ENCODE measurements around the gene ACTN4.
A peak's percentile ranks its signal among the peaks of the same experiment; 100 is the strongest.
"Not testable (repeated sequence)": the region's sequence is repeated elsewhere in the genome, so short reads cannot be mapped to it uniquely, and the experiment has no call there.

The ACTN4 gene

DNA sequence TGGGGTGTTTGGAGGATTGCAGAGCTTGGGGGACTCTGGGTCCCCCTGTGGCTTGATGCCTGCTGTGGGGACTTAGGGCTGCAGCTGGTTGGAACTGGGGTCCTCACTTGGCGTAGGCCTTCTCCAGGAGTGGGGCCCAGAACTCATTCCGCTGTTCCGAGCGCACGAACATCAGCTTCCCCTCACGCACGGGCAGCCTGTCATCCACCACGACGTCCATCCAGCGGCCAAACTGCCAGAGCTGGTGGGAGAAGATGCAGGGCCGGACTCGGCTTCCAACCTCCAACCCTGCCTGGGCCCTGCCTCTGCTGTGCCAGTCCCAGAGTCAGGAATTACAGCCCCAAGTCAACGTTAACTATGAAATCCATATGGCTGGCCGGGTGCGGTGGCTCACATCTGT, 94.2 kb downstream of the ACTN4 start:
- no peak for DNase-seq

DNA sequence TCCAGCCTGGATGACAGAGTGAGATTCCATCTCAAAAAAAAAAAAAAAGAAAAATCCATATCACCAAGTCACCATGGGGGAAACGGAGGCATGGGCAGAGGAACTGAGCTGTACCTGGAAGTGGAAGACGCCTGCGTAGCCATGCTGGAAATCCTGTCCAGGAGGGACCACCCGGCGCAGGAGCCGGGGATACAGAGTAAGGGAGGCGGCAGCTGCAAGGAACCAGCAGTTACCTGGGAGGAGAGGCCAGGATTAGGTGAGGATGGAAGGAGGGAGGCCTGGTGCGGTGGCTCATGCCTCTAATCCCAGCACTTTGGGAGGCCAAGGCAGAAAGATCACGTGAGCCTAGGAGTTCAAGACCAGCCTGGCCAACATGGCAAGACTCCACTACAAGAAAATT, 94.8 kb downstream of the ACTN4 start:
- DNase-seq, result no peak

DNA sequence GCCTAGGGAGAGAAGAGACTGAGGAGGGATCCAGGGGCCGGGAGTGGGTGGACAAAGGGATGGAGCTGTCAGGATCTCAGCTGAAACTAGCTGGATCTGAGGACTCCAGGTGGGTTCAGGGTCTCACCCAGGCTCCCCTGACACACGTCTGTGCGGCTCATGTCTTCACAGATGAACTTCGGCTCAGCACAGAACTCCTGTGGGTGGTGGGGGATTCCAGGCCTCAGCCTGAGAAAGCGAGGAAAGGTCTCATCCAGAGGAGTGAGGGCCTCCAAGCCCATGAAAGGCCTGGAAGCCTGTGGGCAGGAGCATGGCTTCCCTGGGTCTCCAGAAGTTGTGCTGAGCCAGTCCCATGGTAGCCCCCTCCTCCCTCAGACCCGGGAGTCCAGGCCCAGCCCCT, 95.5 kb downstream of the ACTN4 start:
- no peak for DNase-seq

DNA sequence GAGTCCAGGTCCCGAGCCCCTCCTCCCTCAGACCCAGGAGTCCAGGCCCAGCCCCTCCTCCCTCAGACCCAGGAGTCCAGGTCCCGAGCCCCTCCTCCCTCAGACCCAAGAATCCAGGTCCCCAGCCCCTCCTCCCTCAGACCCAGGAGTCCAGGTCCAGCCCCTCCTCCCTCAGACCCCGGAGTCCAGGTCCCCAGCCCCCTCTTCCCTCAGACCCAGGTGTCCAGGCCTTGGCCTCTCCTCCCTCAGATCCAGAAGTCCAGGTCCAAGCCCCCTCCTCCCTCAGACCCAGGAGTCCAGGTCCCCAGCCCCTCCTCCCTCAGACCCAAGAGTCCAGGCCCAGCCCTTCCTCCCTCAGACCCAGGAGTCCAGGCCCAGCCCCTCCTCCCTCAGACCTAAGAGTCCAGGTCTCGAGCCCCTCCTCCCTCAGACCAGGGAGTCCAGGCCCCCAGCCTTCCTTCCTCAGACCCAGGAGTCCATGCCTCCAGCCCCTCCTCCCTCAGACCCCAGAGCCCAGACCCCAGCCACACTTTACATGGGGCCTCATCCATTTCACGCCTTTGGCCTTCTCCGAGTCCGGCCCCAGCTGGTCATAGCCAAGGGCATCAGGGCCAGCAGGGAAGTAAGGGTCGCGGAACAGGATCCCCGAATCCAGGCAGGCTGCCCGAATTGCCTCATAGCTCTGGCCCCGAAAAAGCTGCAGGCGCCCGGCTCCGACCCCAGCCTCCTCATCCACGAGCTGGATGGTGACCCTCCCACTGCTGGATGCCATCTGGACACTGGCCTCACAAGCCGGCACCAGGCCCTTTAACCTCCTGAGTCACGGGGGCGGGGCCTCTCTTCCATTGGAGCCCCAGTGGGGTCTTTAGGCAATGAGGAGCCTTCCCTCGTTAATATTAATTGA, 96.2 kb downstream of the ACTN4 start:
- no peak for DNase-seq

DNA sequence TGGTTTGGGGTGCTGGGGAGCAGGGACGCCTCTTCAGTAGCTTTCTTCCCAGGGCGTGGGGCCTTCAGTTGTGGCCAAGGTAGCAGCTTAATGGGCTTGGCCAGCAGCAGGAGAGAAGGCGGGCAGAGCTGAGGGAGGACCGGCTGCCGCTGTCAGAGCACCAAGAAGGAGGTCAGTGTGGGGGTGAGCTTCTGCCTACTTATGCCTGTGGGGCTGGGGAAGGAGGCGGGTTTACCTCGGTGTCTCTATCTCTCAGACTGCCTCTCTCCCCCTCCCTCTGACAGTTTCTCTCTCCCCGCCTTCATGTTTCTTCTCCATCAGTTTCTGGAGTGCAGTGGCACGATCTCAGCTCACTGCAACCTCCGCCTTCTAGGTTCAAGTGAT, 96.8 kb downstream of the ACTN4 start, which contains the start of gene CAPN12:
CAPN12 (minus strand) TSS at position 177 of the 384 bp plus-strand sequence. CDS start 309 bp downstream, outside the sequence.
- no peak for DNase-seq

DNA sequence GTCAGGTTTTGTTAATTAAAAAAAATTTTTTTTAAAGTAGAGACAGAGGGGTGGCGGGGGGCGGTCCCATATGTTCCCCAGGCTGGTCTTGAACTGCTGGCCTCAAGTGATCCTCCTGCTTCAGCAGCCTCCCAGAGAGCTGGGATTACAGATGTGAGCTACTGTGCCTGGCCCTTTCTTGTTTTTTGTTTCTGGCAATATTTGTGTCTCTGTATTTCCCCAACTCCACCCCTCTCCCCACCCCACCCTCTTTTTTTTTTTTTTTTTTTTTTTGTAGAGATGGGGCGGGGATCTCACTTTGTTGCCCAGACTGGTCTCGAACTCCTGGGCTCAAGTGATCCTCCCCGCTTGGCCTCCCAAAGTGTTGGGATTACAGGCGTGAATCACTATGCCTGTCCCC, 97.4 kb downstream of the ACTN4 start:
- no peak for DNase-seq

DNA sequence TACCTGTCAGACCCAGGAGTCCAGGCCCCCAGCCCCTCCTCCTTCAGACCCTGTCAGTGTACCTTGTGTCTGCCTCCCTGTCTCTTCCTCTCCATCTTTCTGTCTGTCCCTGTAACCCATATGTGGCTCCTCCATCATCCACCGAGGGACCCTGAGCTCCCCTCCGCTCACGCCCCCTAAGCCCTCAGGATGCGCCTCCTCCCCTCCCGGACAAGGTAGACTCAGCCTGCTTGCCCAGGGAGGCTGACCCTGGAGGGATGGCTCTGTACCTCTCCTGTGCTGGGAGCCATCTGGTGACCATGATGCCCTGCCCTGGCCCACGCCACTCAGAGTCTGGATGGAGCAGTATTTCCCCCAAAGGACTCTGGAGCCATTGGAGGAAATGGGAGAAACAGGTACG, 97.9 kb downstream of the ACTN4 start:
- no peak for DNase-seq

DNA sequence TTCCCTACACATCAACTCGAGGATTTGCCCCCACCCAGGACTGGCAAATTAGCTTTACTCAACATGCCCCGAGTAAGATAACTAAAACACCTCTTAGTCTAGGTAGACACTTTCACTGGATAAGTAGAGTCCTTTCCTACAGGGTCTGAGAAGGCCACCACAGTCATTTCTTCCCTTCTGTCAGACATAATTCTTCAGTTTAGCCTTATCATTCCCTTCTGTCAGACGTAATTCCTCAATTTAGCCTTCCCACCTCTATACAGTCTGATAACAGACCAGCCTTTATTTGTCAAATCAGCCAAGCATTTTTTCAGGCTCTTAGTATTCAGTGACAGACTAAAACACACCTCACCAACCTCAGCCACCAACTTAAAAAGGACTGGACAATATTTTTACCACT, 106.3 kb downstream of the ACTN4 start:
- DNase-seq, result not testable (repeated sequence)

DNA sequence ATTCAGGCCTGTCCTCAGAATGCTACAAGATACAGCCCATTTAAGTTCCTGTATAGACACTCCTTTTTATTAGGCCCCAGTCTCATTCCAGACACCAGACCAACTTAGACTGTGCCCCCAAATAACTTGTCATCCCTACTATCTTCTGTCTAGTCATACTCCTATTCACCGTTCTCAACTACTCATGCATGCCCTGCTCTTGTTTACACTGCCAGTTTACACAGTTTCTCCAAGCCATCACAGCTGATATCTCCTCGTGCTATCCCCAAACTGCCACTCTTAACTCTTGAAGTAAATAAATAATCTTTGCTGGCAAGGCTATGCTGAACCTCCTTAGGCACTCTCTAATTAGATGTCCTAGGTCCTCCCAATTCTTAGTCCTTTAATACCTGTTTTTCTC, 106.7 kb downstream of the ACTN4 start:
- not testable (repeated sequence) for DNase-seq

DNA sequence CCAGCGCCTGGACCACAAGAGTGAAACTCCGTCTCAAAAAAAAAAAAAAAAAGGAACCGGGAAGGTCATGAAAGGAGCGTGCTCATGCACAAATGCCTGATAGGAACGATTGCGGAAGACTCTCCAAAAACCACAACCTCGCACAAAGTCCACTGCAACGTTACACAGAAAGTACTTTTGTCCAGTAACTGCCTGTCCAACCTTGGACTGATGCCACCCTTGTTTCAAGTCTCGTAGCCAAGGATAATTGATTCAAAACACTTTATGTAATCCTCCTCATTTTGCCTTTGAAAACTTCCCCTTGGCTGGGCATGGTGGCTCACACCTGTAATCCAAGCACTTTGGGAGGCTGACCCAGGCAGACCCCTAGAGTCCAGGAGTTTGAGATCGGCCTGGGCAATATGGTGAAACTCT, 112.1 kb downstream of the ACTN4 start:
- no peak for DNase-seq

DNA sequence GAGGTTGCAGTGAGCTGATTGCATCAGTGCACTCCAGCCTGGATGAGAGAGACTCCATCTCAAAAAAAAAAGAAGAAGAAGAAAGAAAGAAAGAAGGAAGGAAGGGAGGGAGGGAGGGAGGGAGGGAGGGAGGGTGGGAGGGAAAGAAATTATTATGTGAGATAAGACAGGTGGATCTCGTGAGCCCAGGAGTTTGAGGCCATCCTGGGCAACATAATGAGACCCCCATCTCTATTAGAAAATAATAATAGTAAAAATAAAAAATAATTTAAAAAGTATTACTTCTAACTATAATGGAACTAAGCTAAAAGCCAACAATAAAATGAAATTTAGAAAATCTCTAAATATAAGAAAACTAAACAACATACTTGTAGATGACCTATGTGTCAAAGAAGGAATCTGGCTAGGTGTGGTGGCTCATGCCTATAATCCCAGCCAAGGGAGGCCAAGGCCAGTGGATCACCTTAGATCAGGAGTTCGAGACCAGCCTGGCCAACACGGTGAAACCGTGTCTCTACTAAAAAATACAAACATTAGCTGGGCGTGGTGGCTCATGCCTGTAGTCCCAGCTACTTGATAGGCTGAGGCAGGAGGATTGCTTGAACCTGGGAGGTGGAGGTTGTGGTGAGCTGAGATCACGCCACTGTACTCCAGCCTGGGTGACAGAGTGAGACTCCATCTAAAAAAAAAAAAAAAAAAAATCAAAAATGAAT, 113.5 kb downstream of the ACTN4 start:
- not testable (repeated sequence) for DNase-seq

DNA sequence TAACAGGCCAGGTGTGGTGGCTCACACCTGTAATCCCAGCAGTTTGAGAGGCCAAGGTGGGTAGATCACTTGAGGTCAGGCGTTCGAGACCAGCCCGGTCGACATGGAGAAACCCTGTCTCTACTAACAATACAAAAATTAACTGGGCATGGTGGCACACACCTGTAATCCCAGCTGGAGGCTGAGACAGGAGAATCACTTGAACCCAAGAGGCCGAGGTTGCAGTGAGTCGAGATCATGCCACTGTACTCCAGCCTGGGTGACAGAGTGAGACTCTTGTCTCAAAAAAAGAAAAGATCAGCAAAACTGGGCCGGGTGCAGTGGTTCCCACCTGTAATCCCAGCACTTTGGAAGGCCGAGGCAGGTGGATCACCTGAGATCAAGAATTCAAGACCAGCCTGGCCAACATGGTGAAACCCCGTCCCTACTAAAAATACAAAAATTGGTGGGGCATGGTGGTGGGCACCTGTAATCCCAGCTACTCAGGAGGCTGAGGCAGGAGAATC, 114.5 kb downstream of the ACTN4 start:
- DNase-seq, result not testable (repeated sequence)

DNA sequence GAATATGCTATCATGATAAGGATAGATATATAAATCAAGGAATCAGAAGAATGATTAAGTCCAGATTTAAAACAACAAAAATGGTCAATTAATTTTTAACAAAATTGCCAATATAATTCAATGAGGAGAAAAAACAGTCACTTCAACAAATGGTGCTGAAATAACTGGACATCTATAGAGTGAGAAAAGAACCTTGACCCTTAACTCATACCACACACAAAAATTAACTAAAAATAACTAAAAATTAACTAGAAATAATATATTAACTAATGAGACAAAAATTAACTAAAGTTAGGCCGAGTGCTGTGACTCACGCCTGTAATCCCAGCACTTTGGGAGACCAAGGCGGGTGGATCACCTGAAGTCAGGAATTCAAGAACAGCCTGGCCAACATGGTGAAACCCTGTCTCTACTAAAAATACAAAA, 116.4 kb downstream of the ACTN4 start:
- no peak for DNase-seq

DNA sequence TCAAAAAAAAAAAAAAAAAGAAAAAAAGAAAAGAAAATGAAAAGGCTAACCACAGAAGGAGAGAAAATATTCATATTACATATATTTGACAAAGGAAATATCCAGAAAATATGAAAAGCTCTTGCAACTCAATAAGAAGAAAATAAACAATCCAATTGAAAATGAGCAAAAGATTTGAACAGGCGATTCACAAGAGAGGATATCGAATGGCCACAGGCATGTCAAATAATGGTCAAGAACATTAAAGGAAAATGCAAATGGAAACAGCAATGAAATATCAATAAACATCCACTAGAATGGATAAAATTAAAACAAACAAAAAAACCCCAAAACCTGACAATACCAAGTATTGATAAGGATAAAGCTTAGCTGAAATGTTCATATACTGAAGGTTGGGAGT, 117.8 kb downstream of the ACTN4 start:
- DNase-seq, result no peak

DNA sequence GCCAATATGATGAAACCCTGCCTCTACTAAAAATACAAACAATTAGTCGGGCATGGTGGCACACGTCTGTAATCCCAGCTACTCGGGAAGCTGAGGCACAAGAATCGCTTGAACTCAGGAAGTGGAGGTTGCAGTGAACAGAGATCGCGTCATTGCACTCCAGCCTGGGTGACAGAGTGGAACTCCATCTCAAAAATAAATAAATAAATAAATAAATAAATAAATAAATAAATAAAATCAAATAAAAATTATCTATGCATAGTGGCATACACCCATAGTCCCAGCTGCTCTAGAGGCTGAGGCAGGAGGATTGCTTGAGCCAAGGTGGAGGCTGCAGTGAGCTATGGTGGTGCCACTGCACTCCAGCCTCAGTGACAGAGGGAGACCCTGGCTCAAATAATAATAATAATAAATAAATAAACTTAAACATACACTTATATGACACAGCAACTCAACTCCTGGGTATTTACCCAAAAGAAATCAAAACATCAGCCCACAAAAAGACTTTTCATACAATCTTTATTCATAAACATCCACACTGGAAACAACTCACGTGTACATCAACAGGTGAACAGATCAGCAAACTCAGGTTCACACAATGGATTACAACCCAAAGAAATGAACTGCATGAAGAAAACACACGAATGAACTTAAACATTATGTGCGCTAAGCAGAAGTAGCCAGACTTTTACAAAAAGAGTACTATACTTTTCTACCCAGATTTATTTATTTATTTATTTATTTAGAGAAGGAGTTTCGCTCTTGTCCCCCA, 119.0 kb downstream of the ACTN4 start:
- no peak for DNase-seq

DNA sequence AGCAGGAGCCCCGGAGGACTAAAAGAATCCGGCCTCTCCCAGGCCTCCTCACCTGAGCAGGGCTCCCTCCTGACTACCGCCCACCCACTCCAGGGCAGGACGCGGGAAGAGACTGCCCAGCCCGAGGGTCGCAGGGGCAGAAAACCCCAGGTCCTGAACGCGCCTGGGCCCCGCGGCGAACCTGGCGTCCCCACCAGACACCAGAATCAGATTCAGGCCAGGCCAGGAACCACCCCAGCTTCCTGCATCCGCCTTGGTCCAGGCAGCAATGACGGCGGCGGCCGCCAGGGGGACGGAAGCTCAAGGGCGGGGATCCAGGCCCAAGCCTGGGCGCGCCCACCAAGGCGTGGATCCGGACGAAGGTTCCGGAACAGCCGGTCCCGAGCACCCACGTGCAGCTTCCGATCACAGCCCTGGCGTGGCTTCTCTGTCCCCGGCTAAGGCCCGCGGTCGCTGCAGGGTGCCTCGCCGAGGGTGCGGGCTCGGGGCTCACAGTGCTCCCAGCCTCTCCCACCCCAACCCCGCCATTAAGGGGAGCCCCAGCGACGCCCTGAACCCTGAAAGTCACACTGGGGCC, 122.3 kb downstream of the ACTN4 start:
- peak; percentile 92 for DNase-seq

DNA sequence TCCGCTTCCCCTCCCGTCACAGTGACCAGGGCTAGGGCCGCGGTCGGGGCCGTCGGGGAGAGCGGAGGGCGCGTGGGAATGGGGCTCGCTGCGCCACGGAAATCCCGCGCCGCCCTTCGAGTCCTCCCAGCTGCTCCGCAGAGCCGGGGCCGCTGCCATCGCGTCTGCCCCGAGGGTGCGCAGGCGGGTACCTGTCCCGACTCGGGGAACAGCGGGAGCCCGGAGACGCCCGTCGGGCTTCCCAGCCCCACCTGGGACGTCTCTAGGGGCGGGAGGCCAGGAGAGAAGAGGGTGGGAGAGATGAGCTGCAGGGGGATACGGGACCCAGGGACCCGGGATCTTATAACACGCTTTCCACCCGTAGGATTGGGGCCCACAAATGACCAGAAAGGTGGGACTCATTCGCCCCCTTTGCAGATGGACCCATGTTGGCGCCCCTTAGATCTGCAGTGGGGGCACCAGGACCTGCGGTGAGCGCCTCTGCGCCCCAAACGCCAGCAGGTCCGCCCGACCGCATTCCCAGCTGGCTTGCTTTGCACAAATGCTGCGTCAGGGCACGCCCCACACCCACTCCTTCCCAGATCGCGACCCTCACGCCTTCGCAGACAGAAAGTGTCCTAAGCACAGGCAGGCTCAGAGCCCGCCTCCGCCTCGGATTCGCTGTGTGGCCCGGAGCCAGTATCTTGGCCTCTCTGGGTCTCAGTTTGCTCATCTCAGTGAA, 122.9 kb downstream of the ACTN4 start:
- not testable (repeated sequence) for DNase-seq

DNA sequence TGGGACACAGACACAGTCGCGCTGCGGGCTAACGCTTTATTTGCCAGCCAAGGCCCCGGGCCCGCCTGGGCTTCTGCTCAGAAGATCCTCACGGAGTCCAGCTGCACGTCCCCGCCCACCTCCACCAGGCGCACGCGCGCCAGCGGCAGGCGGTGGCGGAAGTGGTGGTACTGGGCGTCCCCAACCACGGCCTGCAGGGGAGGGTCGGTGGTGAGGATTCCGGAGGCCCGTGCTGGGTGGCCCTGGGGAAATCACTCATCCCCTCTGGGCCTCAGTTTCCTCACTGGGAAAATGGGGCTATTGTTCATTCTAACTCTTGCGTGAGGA, 123.5 kb downstream of the ACTN4 start:
- DNase-seq, result not testable (repeated sequence)

DNA sequence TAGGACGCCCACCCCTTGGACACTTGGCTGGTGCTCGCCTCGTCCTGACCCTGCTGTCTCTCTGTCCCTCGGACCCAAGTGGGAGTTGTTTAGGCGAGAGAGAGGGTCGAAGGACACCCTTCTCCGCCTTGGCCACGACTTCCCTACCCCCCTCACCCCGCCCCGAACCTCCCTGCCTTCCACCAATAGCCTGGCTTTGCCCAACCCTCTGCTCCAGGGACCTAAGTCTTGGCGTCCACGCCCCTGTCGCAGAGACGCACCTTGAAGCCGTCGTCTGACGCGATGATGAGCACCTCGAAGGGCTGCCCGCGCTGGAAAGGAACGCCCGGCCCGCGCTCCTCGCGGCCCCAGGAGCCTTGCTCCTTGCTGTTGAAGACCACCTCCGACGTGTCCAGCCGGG, 124.1 kb downstream of the ACTN4 start:
- not testable (repeated sequence) for DNase-seq

DNA sequence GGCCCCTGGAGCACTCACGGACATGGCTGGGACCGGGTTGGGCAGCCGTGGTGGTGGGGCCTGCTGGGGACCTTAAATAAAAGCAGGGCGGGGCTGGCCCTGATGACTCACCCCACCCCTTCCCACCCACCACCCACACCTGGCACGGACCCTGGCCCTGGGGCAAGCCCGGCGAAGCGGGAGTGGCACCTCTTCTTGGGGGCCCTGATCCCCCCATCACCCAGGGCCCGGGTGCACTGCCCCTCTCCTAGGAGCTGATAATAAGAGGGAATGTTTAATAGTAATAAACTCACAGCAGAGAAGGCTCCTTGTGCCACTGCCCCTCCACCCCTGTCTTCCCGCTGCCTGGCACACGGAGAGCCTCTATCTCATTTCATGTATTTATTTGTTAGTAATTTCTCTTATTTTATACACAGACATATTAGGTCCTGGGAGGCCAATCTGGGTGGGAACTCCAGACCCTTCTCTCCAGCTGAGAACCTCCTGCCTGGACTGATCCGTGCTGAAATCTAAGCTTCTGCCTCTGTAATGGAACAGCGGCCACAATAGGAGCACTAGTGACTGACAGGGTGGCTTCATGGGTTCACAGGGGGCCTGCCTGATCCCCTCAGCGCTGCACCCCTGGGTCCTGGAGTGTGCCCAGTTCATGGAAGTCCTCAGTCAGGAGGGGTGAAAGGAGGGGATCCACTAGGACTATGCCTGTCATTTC, 126.2 kb downstream of the ACTN4 start, which contains the start of gene LGALS7:
LGALS7 (minus strand) TSS at position 49 of the 709 bp plus-strand sequence; CDS start at position 24, 25 bp downstream.
- DNase-seq, result no peak

Measured in activated naive CD4-positive, alpha-beta T cell treated with Interleukin-2 at 50 U/mL for 16 hours (primary cell).